Neural progenitor cell (in vitro differentiated cells): ENCODE data around the gene CFAP61.

Experiments used
- CTCF ChIP-seq: fragments of 200-600 bp; sonication (generic); IDR thresholded peaks from 2 replicates; pipeline ENCODE4 v1.5.1; 2017; ENCODE audit warnings: antibody characterized with exemption, mild to moderate bottlenecking
- EZH2 ChIP-seq: fragments of 200-600 bp; sonication (generic); IDR thresholded peaks from 2 replicates; pipeline ENCODE4 v1.6.1; 2017; ENCODE audit warnings: antibody characterized with exemption, mild to moderate bottlenecking, moderate library complexity

- TF ChIP-seq CTCF (peak; percentile 55), EZH2 (no peak)
Measured at GRCh38 chr20:20407891-20408805, 355.8 kb downstream of the CFAP61 start.
